Activated T-helper 1 cell treated with anti-CD3 and anti-CD28 coated beads, Interleukin-2, amount 50 U/mL, for 16 hours (primary cell): Measurements from ENCODE around the gene CACNG5.

Experiments
- DNase-seq, 2 donors: peaks; one replicate each; pipeline ENCODE4 v3.0.0-alpha.2; 2020; ENCODE audit warnings: low read depth in 1 of 2, low spot score in 1 of 2

CACNG5 gene

GRCh38 chr17:66834919-66835454, at the start of gene CACNG5:
CACNG5 (plus strand) TSS chr17:66835117; CDS start chr17:66877333, 42,216 bp downstream.
- no peak for DNase-seq

- DNase-seq, result no peak
These were observed 48.8 kb upstream of the CACNG5 start for GRCh38 chr17:66786107-66786506.

GRCh38 chr17:66787914-66788313, 47.0 kb upstream of the CACNG5 start:
- DNase-seq, result no peak

- no peak for DNase-seq
These were observed 45.8 kb upstream of the CACNG5 start for GRCh38 chr17:66789093-66789492.

GRCh38 chr17:66789961-66790437, 44.9 kb upstream of the CACNG5 start:
- no peak for DNase-seq

- DNase-seq, result no peak
These were observed 44.3 kb upstream of the CACNG5 start for GRCh38 chr17:66790501-66791061.

GRCh38 chr17:66791347-66791746, 43.6 kb upstream of the CACNG5 start:
- DNase-seq, result no peak

GRCh38 chr17:66793814-66794213, 41.1 kb upstream of the CACNG5 start:
- no peak for DNase-seq

GRCh38 chr17:66795486-66795885, 39.4 kb upstream of the CACNG5 start:
- DNase-seq, result no peak

- no peak for DNase-seq
These were observed 34.9 kb upstream of the CACNG5 start for GRCh38 chr17:66799849-66800537.

GRCh38 chr17:66803474-66803951, 31.4 kb upstream of the CACNG5 start:
- no peak for DNase-seq

GRCh38 chr17:66805567-66805966, 29.4 kb upstream of the CACNG5 start:
- no peak for DNase-seq

- DNase-seq, result no peak
These were observed 27.7 kb upstream of the CACNG5 start for GRCh38 chr17:66807182-66807581.

- DNase-seq, result no peak
These were observed 25.5 kb upstream of the CACNG5 start for GRCh38 chr17:66809408-66809807.

- DNase-seq, result no peak
These were observed 23.8 kb upstream of the CACNG5 start for GRCh38 chr17:66810951-66811682.

GRCh38 chr17:66811683-66812054, 23.2 kb upstream of the CACNG5 start:
- no peak for DNase-seq

- no peak for DNase-seq
These were observed 22.3 kb upstream of the CACNG5 start for GRCh38 chr17:66812571-66812970.

GRCh38 chr17:66813296-66813695, 21.6 kb upstream of the CACNG5 start:
- DNase-seq, result no peak

- no peak for DNase-seq
These were observed 20.9 kb upstream of the CACNG5 start for GRCh38 chr17:66814026-66814425.

GRCh38 chr17:66814570-66814969, 20.3 kb upstream of the CACNG5 start:
- no peak for DNase-seq

- no peak for DNase-seq
These were observed 17.2 kb upstream of the CACNG5 start for GRCh38 chr17:66817750-66818149.

- DNase-seq, result no peak
These were observed 15.5 kb upstream of the CACNG5 start for GRCh38 chr17:66819466-66819865.
